Measurements from ENCODE around the gene SLC39A1.

The SLC39A1 gene

DNA sequence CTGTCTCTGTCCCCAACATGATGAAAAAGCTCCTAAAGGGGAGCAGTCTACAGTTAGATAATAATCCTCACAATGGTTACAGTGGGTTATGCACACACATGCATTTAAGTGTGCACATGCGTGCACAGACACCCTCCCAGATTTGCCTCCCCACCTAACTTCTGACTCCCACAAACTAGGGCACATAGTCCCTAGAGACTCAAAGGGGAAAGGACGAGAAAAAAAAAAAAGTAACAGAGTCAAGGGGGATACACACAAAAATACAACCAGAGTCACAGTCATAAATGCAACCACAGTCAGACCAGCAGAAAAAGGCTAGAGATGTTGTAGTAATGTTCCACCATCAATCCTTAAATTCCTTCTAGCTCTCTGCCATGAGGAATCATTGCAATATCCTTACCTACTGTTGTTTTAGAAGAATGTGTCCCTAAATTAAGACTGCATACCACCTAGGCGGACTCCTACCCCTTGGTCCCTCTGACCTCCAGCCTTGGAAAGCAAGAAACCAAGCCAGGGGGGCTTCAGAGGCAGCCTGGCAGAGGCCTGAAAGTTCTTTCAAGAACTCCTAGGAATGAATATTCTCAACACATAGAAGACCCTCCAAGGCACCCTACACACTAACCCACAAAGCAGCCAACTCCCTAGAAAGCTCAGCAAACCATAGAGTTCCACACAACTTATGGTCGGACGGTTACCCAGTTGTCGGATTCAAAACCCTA is 6.2 kb downstream of the SLC39A1 start:
- ChIA-PET POLR2A (interaction anchor here (0.6 to 7.7 kb wide), 7 partner anchors 10 to 34 kb away, joined by 3 to 74 read pairs (median 14); partner anchors contain the start of genes CREB3L4, DENND4B, JTB and RPS27), CTCF (interaction anchor here (0.6 to 1.2 kb wide), 3 partner anchors 10 to 34 kb away, joined by 3 to 4 read pairs (median 4); partner anchors contain the start of gene DENND4B)
- DNase-seq (ENCODE audit: extremely low spot score): no peak
- no peak for TF ChIP-seq HDGF (IDR thresholded peaks at IDR 0.05; ENCODE audit: borderline replicate concordance)
- TF ChIP-seq CTBP1 (IDR thresholded peaks at IDR 0.05; ENCODE audit: borderline replicate concordance): no peak
- TF ChIP-seq SUZ12 (IDR thresholded peaks at IDR 0.05): no peak
- no peak for TF ChIP-seq TARDBP (IDR thresholded peaks at IDR 0.05)
- no peak for TF ChIP-seq BHLHE40 (IDR thresholded peaks at IDR 0.05; ENCODE audit: borderline replicate concordance)
- TF ChIP-seq, protein P1, sequence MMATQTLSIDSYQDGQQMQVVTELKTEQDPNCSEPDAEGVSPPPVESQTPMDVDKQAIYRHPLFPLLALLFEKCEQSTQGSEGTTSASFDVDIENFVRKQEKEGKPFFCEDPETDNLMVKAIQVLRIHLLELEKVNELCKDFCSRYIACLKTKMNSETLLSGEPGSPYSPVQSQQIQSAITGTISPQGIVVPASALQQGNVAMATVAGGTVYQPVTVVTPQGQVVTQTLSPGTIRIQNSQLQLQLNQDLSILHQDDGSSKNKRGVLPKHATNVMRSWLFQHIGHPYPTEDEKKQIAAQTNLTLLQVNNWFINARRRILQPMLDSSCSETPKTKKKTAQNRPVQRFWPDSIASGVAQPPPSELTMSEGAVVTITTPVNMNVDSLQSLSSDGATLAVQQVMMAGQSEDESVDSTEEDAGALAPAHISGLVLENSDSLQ (IDR thresholded peaks at IDR 0.05): no peak
- no peak for TF ChIP-seq LEF1 (IDR thresholded peaks at IDR 0.05; ENCODE audit: borderline replicate concordance)
- TF ChIP-seq ARNT (IDR thresholded peaks at IDR 0.05): no peak
- no peak for TF ChIP-seq L3MBTL2 (conservative IDR thresholded peaks at IDR 0.05)
- no peak for TF ChIP-seq FOXM1 (IDR thresholded peaks at IDR 0.05; ENCODE audit: borderline replicate concordance)
- no peak for TF ChIP-seq ZNF384 (IDR thresholded peaks at IDR 0.05)
- TF ChIP-seq FOXA1 (IDR thresholded peaks at IDR 0.05): no peak
- no peak for TF ChIP-seq SP1 (IDR thresholded peaks at IDR 0.05)
- no peak for TF ChIP-seq ELF4 (IDR thresholded peaks at IDR 0.05)

- ChIA-PET CTCF (no interaction called here), POLR2A (interaction anchor here (2.2 to 7.7 kb wide), 3 partner anchors 8 to 12 kb away, joined by 14 to 74 read pairs (median 16); partner anchors contain the start of genes CREB3L4, DENND4B and SLC39A1)
- TF ChIP-seq FOXK2 (IDR thresholded peaks at IDR 0.05) (no peak), BHLHE40 (IDR thresholded peaks at IDR 0.05; ENCODE audit: borderline replicate concordance) (no peak), FOXA1 (IDR thresholded peaks at IDR 0.05) (no peak), HDGF (IDR thresholded peaks at IDR 0.05; ENCODE audit: borderline replicate concordance) (no peak), L3MBTL2 (conservative IDR thresholded peaks at IDR 0.05) (no peak), TARDBP (IDR thresholded peaks at IDR 0.05) (no peak), LEF1 (IDR thresholded peaks at IDR 0.05; ENCODE audit: borderline replicate concordance) (no peak), SUZ12 (IDR thresholded peaks at IDR 0.05) (no peak), SP1 (IDR thresholded peaks at IDR 0.05) (no peak), FOXM1 (IDR thresholded peaks at IDR 0.05; ENCODE audit: borderline replicate concordance) (no peak), ARNT (IDR thresholded peaks at IDR 0.05) (no peak), ELF4 (IDR thresholded peaks at IDR 0.05) (no peak), ZNF384 (IDR thresholded peaks at IDR 0.05) (no peak), NFRKB (IDR thresholded peaks at IDR 0.05) (no peak), CTBP1 (IDR thresholded peaks at IDR 0.05; ENCODE audit: borderline replicate concordance) (no peak)
- TF ChIP-seq, protein P1 (IDR thresholded peaks at IDR 0.05): no peak
- no peak for DNase-seq (ENCODE audit: extremely low spot score)
These were observed 8.5 kb downstream of the SLC39A1 start for GRCh38 chr1:153954826-153955225.

GRCh38 chr1:153953859-153954365 is 9.4 kb downstream of the SLC39A1 start:
- TF ChIP-seq FOXM1 (IDR thresholded peaks at IDR 0.05; ENCODE audit: borderline replicate concordance) (no peak), CTBP1 (IDR thresholded peaks at IDR 0.05; ENCODE audit: borderline replicate concordance) (no peak), FOXA1 (IDR thresholded peaks at IDR 0.05) (no peak), ARNT (IDR thresholded peaks at IDR 0.05) (no peak), L3MBTL2 (conservative IDR thresholded peaks at IDR 0.05) (no peak), SUZ12 (IDR thresholded peaks at IDR 0.05) (no peak), ZNF384 (IDR thresholded peaks at IDR 0.05) (no peak)
- ChIA-PET POLR2A (interaction anchor here (2.7 to 7.7 kb wide), 2 partner anchors 9 to 13 kb away, joined by 16 to 74 read pairs; partner anchors contain the start of genes CREB3L4 and SLC39A1), CTCF (no interaction called here)
- no peak for DNase-seq (ENCODE audit: extremely low spot score)

- ChIA-PET CTCF (no interaction called here), POLR2A (no interaction called here)
- TF ChIP-seq HDGF (IDR thresholded peaks at IDR 0.05; ENCODE audit: borderline replicate concordance) (no peak), BHLHE40 (IDR thresholded peaks at IDR 0.05; ENCODE audit: borderline replicate concordance) (no peak), SP1 (IDR thresholded peaks at IDR 0.05) (no peak), SUZ12 (IDR thresholded peaks at IDR 0.05) (no peak), NFRKB (IDR thresholded peaks at IDR 0.05) (no peak), FOXA1 (IDR thresholded peaks at IDR 0.05) (no peak), LEF1 (IDR thresholded peaks at IDR 0.05; ENCODE audit: borderline replicate concordance) (no peak), ARNT (IDR thresholded peaks at IDR 0.05) (no peak), ELF4 (IDR thresholded peaks at IDR 0.05) (no peak), FOXK2 (IDR thresholded peaks at IDR 0.05) (no peak), ZNF384 (IDR thresholded peaks at IDR 0.05) (no peak), CTBP1 (IDR thresholded peaks at IDR 0.05; ENCODE audit: borderline replicate concordance) (no peak), L3MBTL2 (conservative IDR thresholded peaks at IDR 0.05) (no peak), FOXM1 (IDR thresholded peaks at IDR 0.05; ENCODE audit: borderline replicate concordance) (no peak), TARDBP (IDR thresholded peaks at IDR 0.05) (no peak)
- TF ChIP-seq, protein P1 (IDR thresholded peaks at IDR 0.05): no peak
- no peak for DNase-seq (ENCODE audit: extremely low spot score)
These were observed 11.5 kb downstream of the SLC39A1 start for GRCh38 chr1:153951801-153952200.

DNA sequence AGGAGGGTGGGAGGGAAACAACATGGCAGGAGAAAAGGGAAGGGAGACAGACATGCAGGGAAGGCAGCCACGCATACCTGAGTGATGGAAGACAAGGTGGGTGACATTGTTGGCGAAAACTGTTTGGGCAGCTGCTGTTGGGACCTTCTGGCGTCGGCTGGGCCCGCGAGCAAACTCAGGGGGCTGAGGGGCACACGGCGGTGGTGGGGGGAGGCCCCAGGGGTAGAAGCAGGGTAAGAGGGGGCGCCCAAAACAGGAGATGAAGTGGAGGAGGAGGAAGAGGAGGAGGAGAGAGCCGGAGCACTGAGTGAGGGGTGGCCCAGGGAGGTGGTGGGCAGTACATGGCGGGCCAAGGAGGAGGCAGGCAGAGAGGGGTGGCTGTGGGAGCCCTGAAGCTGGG is 12.2 kb downstream of the SLC39A1 start:
- no peak for DNase-seq (ENCODE audit: extremely low spot score)
- CTCF ChIA-PET: no interaction called here
- TF ChIP-seq SUZ12 (IDR thresholded peaks at IDR 0.05) (no peak), ELF4 (IDR thresholded peaks at IDR 0.05) (no peak), CTBP1 (IDR thresholded peaks at IDR 0.05; ENCODE audit: borderline replicate concordance) (no peak), FOXK2 (IDR thresholded peaks at IDR 0.05) (no peak), TARDBP (IDR thresholded peaks at IDR 0.05) (no peak), ARNT (IDR thresholded peaks at IDR 0.05) (no peak), HDGF (IDR thresholded peaks at IDR 0.05; ENCODE audit: borderline replicate concordance) (no peak), NFRKB (IDR thresholded peaks at IDR 0.05) (no peak), FOXA1 (IDR thresholded peaks at IDR 0.05) (no peak)
- POLR2A ChIA-PET: interaction anchor here (0.5 to 0.8 kb wide), 2 partner anchors 12 to 26 kb away, joined by 3 to 5 read pairs; partner anchors contain the start of genes JTB and SLC39A1

All from HEK293T (cell line).